Psoas muscle (tissue), 8 donors: ENCODE results near the gene FKRP. TPM values are rescaled to one million over a fixed set of nuclear protein-coding genes. Genes with fewer than 3 reads are reported as not detected.

ENCODE experiments used
- ATAC-seq, 4 donors: fragments of 200-7000 bp; cut with Tn5 transposase; one replicate each; pipeline ENCODE4 v1.9.1; 2020; ENCODE audit warnings: moderate library complexity in 3 of 4, mild to moderate bottlenecking in 2 of 4
- DNase-seq, 2 donors: peaks; one replicate each; pipeline ENCODE4 v3.0.0-alpha.2; 2020
- H3K27ac ChIP-seq: fragments of 200-600 bp; one replicate; pipeline ENCODE4 v1.8.0; 2022
- H3K27me3 ChIP-seq, 3 donors: fragments of 200-600 bp in 1 of 3; one replicate each; pipeline versions ENCODE4 v1.6.1 to v1.8.0; 2013 to 2022; ENCODE audit warnings: low read length in 2 of 3, mild to moderate bottlenecking in 2 of 3, moderate library complexity in 1 of 3; ENCODE audit not compliant: insufficient read depth in 3 of 3
- H3K36me3 ChIP-seq, 2 donors: fragments of 200-600 bp in 1 of 2; one replicate each; pipeline versions ENCODE4 v1.6.1 to v1.8.0; 2013 to 2022; ENCODE audit warnings: low read depth in 1 of 2, mild to moderate bottlenecking in 1 of 2, moderate library complexity in 1 of 2; ENCODE audit not compliant: insufficient read depth in 1 of 2
- H3K4me1 ChIP-seq: fragments of 200-600 bp; one replicate; pipeline ENCODE4 v1.8.0; 2022
- H3K4me3 ChIP-seq: fragments of 200-600 bp; one replicate; pipeline ENCODE4 v1.8.0; 2022; ENCODE audit warnings: mild to moderate bottlenecking
- H3K9me3 ChIP-seq: fragments of 200-600 bp; one replicate; pipeline ENCODE4 v1.8.0; 2022
- WGBS, 3 donors: extraction: QIAGEN DNeasy Blood & Tissue Kit; methylation state at CpG; one replicate each; pipeline versions ENCODE4 v1.1.6 to v1.1.7; 2013; 5-methylcytosine and 5-hydroxymethylcytosine counted together
- intact Hi-C, 2 donors: fragments of 100-400 bp; cut with DNase I; formaldehyde crosslinking; loops; one replicate each; pipeline versions ENCODE4 v1.11.0 to v1.14.2; 2022
- polyA plus RNA-seq, 3 donors: library from polyadenylated mRNA; stranded (reverse); fragments of 200-250 nt; gene quantifications; one replicate each; pipeline ENCODE4 v1.2.3, GENCODE V29; 2013
- total RNA-seq, 4 donors: library from RNA; stranded (reverse); fragmentation: NEBNext Ultra II Directional in 2 of 4; extraction: Animal tissue kit (Norgen Biotek cat#: 25700) in 2 of 4; gene quantifications; one replicate each; pipeline versions ENCODE4 v1.2.1 to v1.2.4, GENCODE V29; 2021 to 2023
- TF ChIP-seq, protein P1 (sequence below): fragments of 200-600 bp; IDR thresholded peaks from one replicate; pipeline ENCODE4 v1.8.0; 2022; ENCODE audit warnings: antibody characterized with exemption
- donor health status: healthy with polysubstance abuse.
- donor health status: DM: no; HTN: no; CAD: no; lungs with moderate emphysema.
- donor health status: Bipolar disorder and iron deficiency.
- donor health status: healthy.
- donor health status: DM: yes; HTN: yes; CAD: no.
- donor health status: DM: no; HTN: no; CAD: no.
- donor health status: DM: no; HTN: no; CAD: no.
- donor health status: DM: yes; HTN: yes; CAD: no.

Gene FKRP
- total and polyA plus RNA-seq, 7 donors, result 11.6 to 24.5 (median 15.0) TPM

DNA sequence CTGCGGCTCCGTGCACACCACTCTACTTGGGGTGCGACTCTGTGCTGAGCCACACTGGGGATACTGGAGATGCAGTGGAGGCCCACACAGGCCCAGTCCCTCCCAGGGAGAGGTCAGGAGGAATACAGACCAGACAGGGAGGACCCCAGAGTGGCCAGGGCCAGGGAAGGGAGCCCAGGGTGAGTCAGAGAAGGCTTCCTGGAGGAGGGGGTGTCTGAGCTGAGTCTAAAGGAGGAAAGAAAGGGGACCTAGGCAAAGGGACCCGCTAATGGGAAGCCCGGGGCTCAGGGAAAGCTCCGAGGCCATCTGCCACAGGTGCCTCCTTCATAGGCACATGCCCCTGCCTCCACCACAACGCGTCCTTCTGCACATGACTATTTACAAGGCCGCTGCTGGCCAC, 15.7 kb upstream of the FKRP start:
- no peak overlapping the region for H3K4me3 ChIP-seq
- intact Hi-C loops, result no loop called here

GRCh38 chr19:46730595-46730994, 15.3 kb upstream of the FKRP start:
- DNase-seq, result peak in 1 of 2 donors; percentile 42
- ATAC-seq, result no peak
- H3K4me3 ChIP-seq, result no peak overlapping the region
- H3K27me3 ChIP-seq, result no peaks in the 10 kb centered on the region
- no peaks in the 10 kb centered on the region for H3K4me1 ChIP-seq
- intact Hi-C loops, result no loop called here
- peaks cover 0 to 100% of the 10 kb centered on the region in 2 donors for H3K36me3 ChIP-seq
- no peaks in the 10 kb centered on the region for H3K9me3 ChIP-seq
- WGBS, 3 donors, result 94 to 97% (median 96%) methylated on average over 14 of the region's 14 CpGs
- no peak overlapping the region for H3K27ac ChIP-seq
- TF ChIP-seq, protein P1, sequence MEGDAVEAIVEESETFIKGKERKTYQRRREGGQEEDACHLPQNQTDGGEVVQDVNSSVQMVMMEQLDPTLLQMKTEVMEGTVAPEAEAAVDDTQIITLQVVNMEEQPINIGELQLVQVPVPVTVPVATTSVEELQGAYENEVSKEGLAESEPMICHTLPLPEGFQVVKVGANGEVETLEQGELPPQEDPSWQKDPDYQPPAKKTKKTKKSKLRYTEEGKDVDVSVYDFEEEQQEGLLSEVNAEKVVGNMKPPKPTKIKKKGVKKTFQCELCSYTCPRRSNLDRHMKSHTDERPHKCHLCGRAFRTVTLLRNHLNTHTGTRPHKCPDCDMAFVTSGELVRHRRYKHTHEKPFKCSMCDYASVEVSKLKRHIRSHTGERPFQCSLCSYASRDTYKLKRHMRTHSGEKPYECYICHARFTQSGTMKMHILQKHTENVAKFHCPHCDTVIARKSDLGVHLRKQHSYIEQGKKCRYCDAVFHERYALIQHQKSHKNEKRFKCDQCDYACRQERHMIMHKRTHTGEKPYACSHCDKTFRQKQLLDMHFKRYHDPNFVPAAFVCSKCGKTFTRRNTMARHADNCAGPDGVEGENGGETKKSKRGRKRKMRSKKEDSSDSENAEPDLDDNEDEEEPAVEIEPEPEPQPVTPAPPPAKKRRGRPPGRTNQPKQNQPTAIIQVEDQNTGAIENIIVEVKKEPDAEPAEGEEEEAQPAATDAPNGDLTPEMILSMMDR, result no peak

More for the DNA sequence above, 15.7 kb upstream of the FKRP start:
- Histone ChIP-seq H3K4me1 (no peaks in the 10 kb centered on the region), H3K27me3 (no peaks in the 10 kb centered on the region), H3K36me3 (peaks cover 0 to 100% of the 10 kb centered on the region in 2 donors), H3K27ac (no peak overlapping the region), H3K9me3 (no peaks in the 10 kb centered on the region)
- 95 to 98% (median 95%) methylated on average over 9 of the region's 9 CpGs for WGBS, 3 donors
- ATAC-seq (no peak), DNase-seq (no peak)
- TF ChIP-seq, protein P1, result no peak

GRCh38 chr19:46731007-46731501, 14.8 kb upstream of the FKRP start:
- 67 to 77% (median 77%) methylated on average over 14 of the region's 14 CpGs for WGBS, 3 donors
- Histone ChIP-seq H3K36me3 (peaks cover 0 to 100% of the 10 kb centered on the region in 2 donors), H3K27me3 (no peaks in the 10 kb centered on the region), H3K9me3 (no peaks in the 10 kb centered on the region), H3K4me1 (no peaks in the 10 kb centered on the region), H3K27ac (no peak overlapping the region), H3K4me3 (no peak overlapping the region)
- TF ChIP-seq, protein P1, result no peak
- ATAC-seq, result peak in 3 of 4 donors; percentile 23 to 33 (median 26)
- intact Hi-C loops, result no loop called here
- peak in 1 of 2 donors; percentile 72 for DNase-seq

- Histone ChIP-seq H3K27me3 (no peaks in the 10 kb centered on the region), H3K36me3 (peaks cover 0 to 99% of the 10 kb centered on the region in 2 donors), H3K27ac (no peak overlapping the region), H3K4me1 (no peaks in the 10 kb centered on the region), H3K4me3 (no peak overlapping the region), H3K9me3 (no peaks in the 10 kb centered on the region)
- ATAC-seq (no peak), DNase-seq (peak in 1 of 2 donors; percentile 53)
- 76 to 86% (median 84%) methylated on average over 14 of the region's 14 CpGs for WGBS, 3 donors
- TF ChIP-seq, protein P1, result no peak
- intact Hi-C loops, result no loop called here
Measured at GRCh38 chr19:46731584-46731983, 14.3 kb upstream of the FKRP start.
